Stomach smooth muscle (tissue), 2 donors: ENCODE results near the gene ZFC3H1.
A peak's percentile ranks its signal among the peaks of the same experiment; 100 is the strongest.
"Not testable (repeated sequence)": the region's sequence is repeated elsewhere in the genome, so short reads cannot be mapped to it uniquely, and the experiment has no call there.

Experiments used
- H3K27ac ChIP-seq: one replicate; pipeline ENCODE4 v1.7.0; 2013; ENCODE audit warnings: mild to moderate bottlenecking, low read length, inconsistent platforms
- H3K27me3 ChIP-seq, 2 donors: one replicate each; pipeline ENCODE4 v1.7.0; 2013; ENCODE audit warnings: low read length in 2 of 2; ENCODE audit not compliant: insufficient read depth in 2 of 2, control insufficient read depth in 1 of 2
- H3K36me3 ChIP-seq, 2 donors: one replicate each; pipeline ENCODE4 v1.7.0; 2013; ENCODE audit warnings: low read length in 2 of 2; ENCODE audit not compliant: control insufficient read depth in 2 of 2, insufficient read depth in 2 of 2
- H3K4me1 ChIP-seq: one replicate; pipeline ENCODE4 v1.7.0; 2013; ENCODE audit warnings: low read length; ENCODE audit not compliant: control insufficient read depth, insufficient read depth
- H3K4me3 ChIP-seq, 2 donors: one replicate each; pipeline ENCODE4 v1.7.0; 2013; ENCODE audit warnings: low read length in 2 of 2
- H3K9ac ChIP-seq, 2 donors: one replicate each; pipeline ENCODE4 v1.7.0; 2013; ENCODE audit warnings: low read length in 2 of 2, mild to moderate bottlenecking in 1 of 2
- H3K9me3 ChIP-seq, 2 donors: one replicate each; pipeline ENCODE4 v1.7.0; 2013; ENCODE audit warnings: low read length in 2 of 2; ENCODE audit not compliant: control insufficient read depth in 2 of 2
- donor health status: healthy.
- donor health status: Pancreatic carcinoma.

ZFC3H1 gene

DNA sequence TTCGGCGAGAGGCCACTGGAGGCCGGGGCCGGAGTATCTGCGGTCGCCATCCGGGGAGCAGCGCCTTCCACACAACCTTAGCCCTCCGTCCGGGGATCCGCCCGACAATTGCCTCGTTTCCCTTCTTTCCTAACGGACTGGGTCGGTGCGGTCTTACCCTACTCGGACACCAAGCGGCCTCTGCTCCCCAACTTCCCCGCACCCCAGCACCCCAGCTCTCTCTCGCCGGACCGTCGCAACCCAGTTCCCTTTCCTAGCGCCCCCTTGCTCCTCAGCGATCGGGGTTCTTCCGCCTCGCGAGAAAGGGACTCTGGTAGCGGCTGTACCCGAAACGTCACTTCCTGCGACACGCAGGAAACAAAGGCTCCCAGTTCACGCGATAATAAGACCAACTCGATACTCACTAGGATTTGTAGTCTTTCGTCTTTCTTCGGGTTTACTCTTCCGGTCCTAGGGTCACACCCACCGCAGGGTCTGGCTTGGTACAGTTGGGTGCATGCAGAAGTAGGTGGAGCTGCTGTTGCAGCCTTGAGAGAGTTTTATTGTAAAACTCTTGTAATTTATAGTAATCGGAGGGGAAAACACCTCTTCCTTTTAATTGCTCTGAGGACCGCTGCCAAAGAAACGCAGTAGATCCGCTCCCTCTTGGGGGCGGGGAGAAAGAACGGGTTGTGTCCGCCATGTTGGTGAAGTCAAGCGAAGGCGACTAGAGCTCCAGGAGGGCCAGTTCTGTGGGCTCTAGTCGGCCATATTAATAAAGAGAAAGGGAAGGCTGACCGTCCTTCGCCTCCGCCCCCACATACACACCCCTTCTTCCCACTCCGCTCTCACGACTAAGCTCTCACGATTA, at the start of gene ZFC3H1, which contains the start of gene THAP2:
TSS of gene ZFC3H1 (minus strand) at position 288 of the 850 bp plus-strand sequence. CDS start at position 50, 238 bp downstream.
TSS of gene THAP2 (plus strand) at position 741 of the 850 bp plus-strand sequence. CDS start 209 bp downstream, outside the sequence.
- H3K36me3 ChIP-seq: peaks cover 5 to 8% of the 10 kb centered on the region in 2 donors
- no peaks in the 10 kb centered on the region for H3K4me1 ChIP-seq
- H3K27me3 ChIP-seq: no peaks in the 10 kb centered on the region
- no peaks in the 10 kb centered on the region for H3K9me3 ChIP-seq
- peak within 1 kb of the TSS; percentile 92 to 98 for H3K9ac ChIP-seq
- peak within 1 kb of the TSS; percentile 90 for H3K27ac ChIP-seq
- peak within 1 kb of the TSS; percentile 95 to 98 for H3K4me3 ChIP-seq

DNA sequence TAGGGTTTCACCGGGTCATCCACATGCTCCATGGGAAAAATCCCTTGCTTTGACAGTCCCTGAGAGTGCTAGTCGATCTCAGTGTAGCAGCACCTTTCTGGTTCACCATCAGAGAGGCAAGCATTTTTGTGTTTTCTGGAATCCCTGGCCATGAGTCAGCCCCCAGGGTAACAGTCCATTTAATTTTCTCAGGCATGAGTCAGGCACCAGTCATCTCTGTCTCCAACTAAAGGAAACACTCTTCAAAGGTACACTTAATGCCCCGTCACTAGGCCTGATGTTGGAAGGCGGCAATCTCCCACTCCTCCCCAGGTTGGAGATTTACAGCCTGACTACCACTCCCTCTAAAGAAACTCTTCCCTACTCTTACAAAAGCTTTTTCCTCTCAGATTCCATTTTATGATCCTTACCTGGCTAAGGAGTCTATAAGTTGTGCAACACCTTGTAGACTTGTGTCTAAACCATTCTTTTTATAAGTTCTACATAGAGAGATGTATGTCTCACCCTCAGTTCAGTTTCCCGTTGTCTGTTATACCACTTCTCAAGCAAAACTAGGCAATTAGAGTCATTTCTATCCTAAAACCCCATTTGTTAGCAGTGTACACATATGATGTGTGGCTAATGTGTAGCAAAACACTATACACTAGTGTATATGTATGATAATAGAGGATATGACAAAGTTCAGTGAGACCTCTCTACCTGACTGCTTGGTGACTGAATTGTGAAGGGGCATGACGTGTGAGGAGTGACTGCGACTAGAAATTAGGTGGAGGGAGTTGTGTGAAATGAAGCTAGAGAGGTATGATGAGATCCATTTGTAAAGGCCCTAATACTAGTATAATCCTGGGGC, 46.9 kb upstream of the ZFC3H1 start:
- Histone ChIP-seq H3K9ac (no peak overlapping the region), H3K4me3 (no peak overlapping the region), H3K36me3 (no peaks in the 10 kb centered on the region), H3K9me3 (peaks cover 0 to 4% of the 10 kb centered on the region in 2 donors), H3K4me1 (no peaks in the 10 kb centered on the region), H3K27me3 (no peaks in the 10 kb centered on the region), H3K27ac (no peak overlapping the region)

GRCh38 chr12:71708658-71709057, 45.0 kb upstream of the ZFC3H1 start:
- H3K4me1 ChIP-seq: no peaks in the 10 kb centered on the region
- no peaks in the 10 kb centered on the region for H3K27me3 ChIP-seq
- H3K9me3 ChIP-seq: no peaks in the 10 kb centered on the region

DNA sequence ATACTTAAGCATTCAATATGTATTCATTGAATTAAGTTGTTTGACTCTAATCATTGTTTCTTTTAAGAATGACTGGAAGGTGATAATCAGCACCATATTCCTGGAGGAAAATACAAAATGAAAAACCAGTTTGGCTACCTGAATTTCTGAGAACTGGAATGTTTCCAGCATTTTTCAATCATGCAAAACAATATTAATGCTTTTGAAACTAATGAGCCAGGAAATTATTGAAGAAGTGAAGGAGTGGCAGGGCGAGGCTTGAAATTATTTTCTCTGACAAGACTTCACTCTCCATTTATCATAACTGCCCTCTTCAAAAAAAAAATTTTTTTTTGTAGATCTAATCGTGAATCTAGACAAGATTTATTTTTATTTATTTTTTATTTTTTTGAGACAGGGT, 41.3 kb upstream of the ZFC3H1 start:
- Histone ChIP-seq H3K36me3 (peaks cover 5 to 11% of the 10 kb centered on the region in 2 donors), H3K9me3 (no peaks in the 10 kb centered on the region), H3K27ac (no peak overlapping the region), H3K4me3 (no peak overlapping the region), H3K4me1 (no peaks in the 10 kb centered on the region), H3K9ac (no peak overlapping the region), H3K27me3 (no peaks in the 10 kb centered on the region)

More at GRCh38 chr12:71708658-71709057, 45.0 kb upstream of the ZFC3H1 start:
- Histone ChIP-seq H3K27ac (no peak overlapping the region), H3K4me3 (no peak overlapping the region), H3K9ac (no peak overlapping the region), H3K36me3 (no peaks in the 10 kb centered on the region)

DNA sequence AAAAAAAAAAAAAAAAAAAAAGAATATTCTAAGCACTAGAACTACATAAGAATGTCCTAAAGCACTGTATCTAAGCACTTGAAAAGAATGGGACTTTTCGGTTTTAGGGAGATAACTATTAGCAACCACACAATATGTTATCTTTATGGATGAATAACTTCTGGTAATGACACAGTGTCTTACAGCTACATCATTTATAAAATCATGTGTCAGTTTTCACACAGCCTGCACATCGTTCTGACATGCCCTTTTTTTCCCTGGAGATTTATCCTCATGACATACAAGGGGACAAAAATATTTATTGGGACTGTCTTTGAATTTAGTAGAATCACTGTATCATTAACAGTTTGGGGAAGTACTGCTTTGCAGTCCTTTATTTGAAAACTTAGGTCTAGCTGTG, 39.6 kb upstream of the ZFC3H1 start:
- peaks cover 16 to 17% of the 10 kb centered on the region in 2 donors for H3K36me3 ChIP-seq
- H3K4me1 ChIP-seq: no peaks in the 10 kb centered on the region
- H3K9ac ChIP-seq: no peak overlapping the region
- H3K4me3 ChIP-seq: no peak overlapping the region
- no peak overlapping the region for H3K27ac ChIP-seq
- H3K9me3 ChIP-seq: no peaks in the 10 kb centered on the region
- no peaks in the 10 kb centered on the region for H3K27me3 ChIP-seq

DNA sequence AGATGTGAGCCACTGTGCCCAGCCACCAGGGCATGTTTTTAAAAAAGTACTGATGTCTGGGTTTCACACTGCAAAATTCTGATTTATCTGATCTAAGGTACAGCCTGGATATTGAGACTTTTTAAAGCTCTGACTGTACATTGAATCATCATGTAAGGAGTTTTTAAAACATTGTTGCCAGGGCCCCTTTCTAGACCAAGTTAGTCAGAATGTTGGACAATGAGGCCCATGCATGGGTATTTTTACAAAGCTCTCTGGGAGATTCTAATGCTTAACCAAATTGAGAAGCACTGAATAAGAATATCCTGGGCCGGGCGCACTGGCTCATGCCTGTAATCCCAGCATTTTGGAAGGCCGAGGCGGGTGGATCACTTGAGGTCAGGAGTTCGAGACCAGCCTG, 38.9 kb upstream of the ZFC3H1 start:
- Histone ChIP-seq H3K9ac (no peak overlapping the region), H3K27me3 (no peaks in the 10 kb centered on the region), H3K36me3 (peaks cover 16 to 22% of the 10 kb centered on the region in 2 donors), H3K4me3 (no peak overlapping the region), H3K4me1 (no peaks in the 10 kb centered on the region), H3K27ac (no peak overlapping the region), H3K9me3 (no peaks in the 10 kb centered on the region)

GRCh38 chr12:71702181-71702580, 38.5 kb upstream of the ZFC3H1 start:
- H3K36me3 ChIP-seq: peaks cover 16 to 24% of the 10 kb centered on the region in 2 donors
- not testable (repeated sequence) for H3K9ac ChIP-seq, H3K4me3 ChIP-seq, H3K9me3 ChIP-seq, H3K27ac ChIP-seq, H3K27me3 ChIP-seq, H3K4me1 ChIP-seq

DNA sequence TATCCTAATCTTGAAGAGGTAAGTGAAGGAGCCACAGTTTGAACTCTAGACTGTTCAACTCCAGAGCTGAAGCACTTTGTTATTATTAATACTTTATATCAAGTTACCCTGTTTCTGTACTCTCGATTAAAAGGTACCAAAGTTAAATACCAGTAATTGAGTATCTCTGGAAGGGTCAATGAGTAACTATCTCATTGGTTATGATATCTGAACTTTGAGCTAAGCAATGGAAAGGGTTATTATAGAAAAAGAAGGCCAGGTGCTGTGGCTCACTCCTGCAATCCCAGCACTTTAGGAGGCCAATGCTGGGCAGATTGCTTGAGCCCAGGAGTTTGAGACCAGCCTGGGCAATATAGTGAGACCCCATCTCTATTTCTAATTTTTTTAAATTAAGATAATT, 32.1 kb upstream of the ZFC3H1 start:
- Histone ChIP-seq H3K9ac (no peak overlapping the region), H3K36me3 (peaks cover 11 to 25% of the 10 kb centered on the region in 2 donors), H3K27ac (no peak overlapping the region), H3K4me1 (no peaks in the 10 kb centered on the region), H3K27me3 (no peaks in the 10 kb centered on the region), H3K9me3 (no peaks in the 10 kb centered on the region), H3K4me3 (no peak overlapping the region)

GRCh38 chr12:71694099-71694820, 30.6 kb upstream of the ZFC3H1 start:
- no peaks in the 10 kb centered on the region for H3K27me3 ChIP-seq
- no peak overlapping the region for H3K27ac ChIP-seq
- H3K36me3 ChIP-seq: peaks cover 4 to 16% of the 10 kb centered on the region in 2 donors
- H3K9ac ChIP-seq: no peak overlapping the region
- H3K9me3 ChIP-seq: no peaks in the 10 kb centered on the region
- H3K4me1 ChIP-seq: no peaks in the 10 kb centered on the region
- no peak overlapping the region for H3K4me3 ChIP-seq

- not testable (repeated sequence) for H3K4me3 ChIP-seq, H3K27me3 ChIP-seq, H3K27ac ChIP-seq, H3K9ac ChIP-seq, H3K9me3 ChIP-seq, H3K4me1 ChIP-seq
- H3K36me3 ChIP-seq: peaks cover 0 to 11% of the 10 kb centered on the region in 2 donors
Measured at GRCh38 chr12:71693651-71694050, 30.0 kb upstream of the ZFC3H1 start.
